GM19397 (cell line): ENCODE results near the gene MAP7D2.

ENCODE experiments used
- ATAC-seq: cut with Tn5 transposase; IDR thresholded peaks from one replicate; pipeline ENCODE4 v1.9.1; 2021; ENCODE audit warnings: mild to moderate bottlenecking, moderate library complexity; ENCODE audit not compliant: unreplicated experiment

The MAP7D2 gene

GRCh38 chrX:20046223-20046622, 70.5 kb downstream of the MAP7D2 start:
- no peak for ATAC-seq

- ATAC-seq, result no peak
Measured at GRCh38 chrX:20042221-20042620, 74.5 kb downstream of the MAP7D2 start.

- ATAC-seq, result no peak
Measured at GRCh38 chrX:20038966-20039365, 77.7 kb downstream of the MAP7D2 start.

GRCh38 chrX:20037186-20037585, 79.5 kb downstream of the MAP7D2 start:
- no peak for ATAC-seq

- no peak for ATAC-seq
Measured at GRCh38 chrX:20032201-20032600, 84.5 kb downstream of the MAP7D2 start.

GRCh38 chrX:20029728-20030127, 87.0 kb downstream of the MAP7D2 start:
- no peak for ATAC-seq

- ATAC-seq, result no peak
Measured at GRCh38 chrX:20028588-20028987, 88.1 kb downstream of the MAP7D2 start.

GRCh38 chrX:20026278-20026677, 90.4 kb downstream of the MAP7D2 start:
- no peak for ATAC-seq

GRCh38 chrX:20019672-20020365, 96.9 kb downstream of the MAP7D2 start:
- no peak for ATAC-seq

- ATAC-seq, result no peak
Measured at GRCh38 chrX:20016616-20016945, 100.1 kb downstream of the MAP7D2 start.

GRCh38 chrX:20015945-20016615, 100.6 kb downstream of the MAP7D2 start:
- ATAC-seq, result no peak

GRCh38 chrX:20015422-20015821, 101.3 kb downstream of the MAP7D2 start:
- ATAC-seq, result no peak

- ATAC-seq, result no peak
Measured at GRCh38 chrX:20011608-20012007, 105.1 kb downstream of the MAP7D2 start.

GRCh38 chrX:20007962-20008622, 108.6 kb downstream of the MAP7D2 start:
- no peak for ATAC-seq

- ATAC-seq, result no peak
Measured at GRCh38 chrX:20005883-20006282, 110.8 kb downstream of the MAP7D2 start.

- no peak for ATAC-seq
Measured at GRCh38 chrX:20001588-20001987, 115.1 kb downstream of the MAP7D2 start.

GRCh38 chrX:19991350-19991718, 125.4 kb downstream of the MAP7D2 start:
- ATAC-seq, result no peak

GRCh38 chrX:19990556-19991349, 126.0 kb downstream of the MAP7D2 start, which contains the start of gene BCLAF3:
BCLAF3 (minus strand) TSS chrX:19991061; CDS start chrX:19970264, 20,797 bp downstream.
- ATAC-seq, result peak; percentile 95

GRCh38 chrX:19990151-19990555, 126.6 kb downstream of the MAP7D2 start:
- ATAC-seq, result peak; percentile 18

GRCh38 chrX:19987856-19988255, 128.9 kb downstream of the MAP7D2 start:
- no peak for ATAC-seq

- ATAC-seq, result no peak
Measured at GRCh38 chrX:19986531-19986930, 130.2 kb downstream of the MAP7D2 start.
